Sigmoid colon (tissue), 7 donors: ENCODE measurements around the gene UTS2. TPM values are rescaled to one million over a fixed set of nuclear protein-coding genes. Genes with fewer than 3 reads are reported as not detected.

Experiments used
- DNase-seq: peaks from one replicate; pipeline ENCODE4 v3.0.0-alpha.2; 2019
- H3K27ac ChIP-seq, 4 donors: fragments of 200-600 bp; sonication (generic); one replicate each; pipeline ENCODE4 v1.5.1; 2016 to 2019; ENCODE audit warnings: mild to moderate bottlenecking in 1 of 4
- H3K27me3 ChIP-seq, 3 donors: fragments of 200-600 bp; sonication (generic); one replicate each; pipeline ENCODE4 v1.5.1; 2019; ENCODE audit warnings: mild to moderate bottlenecking in 1 of 3
- H3K36me3 ChIP-seq, 4 donors: fragments of 200-600 bp; sonication (generic); one replicate each; pipeline ENCODE4 v1.5.1; 2016 to 2019
- H3K4me1 ChIP-seq, 4 donors: fragments of 200-600 bp; sonication (generic); one replicate each; pipeline ENCODE4 v1.5.1; 2017 to 2019
- H3K4me3 ChIP-seq, 4 donors: fragments of 200-600 bp; sonication (generic); one replicate each; pipeline ENCODE4 v1.5.1; 2017 to 2019; ENCODE audit warnings: mild to moderate bottlenecking in 2 of 4, moderate library complexity in 1 of 4
- H3K9me3 ChIP-seq, 4 donors: fragments of 200-600 bp in 3 of 4; sonication (generic) in 3 of 4; one replicate each; pipeline versions ENCODE4 v1.5.1 to v1.6.1; 2013 to 2019
- EP300 ChIP-seq, 4 donors: sonication (generic); formaldehyde crosslinking; IDR thresholded peaks; one replicate each; pipeline ENCODE4 v1.6.1; 2017; ENCODE audit warnings: antibody characterized with exemption in 4 of 4
- POLR2A ChIP-seq, 2 donors: fragments of 450-650 bp; IDR thresholded peaks; one replicate each; pipeline ENCODE4 v1.6.1; 2016; ENCODE audit warnings: antibody characterized with exemption in 2 of 2, mild to moderate bottlenecking in 2 of 2, moderate library complexity in 2 of 2
- POLR2AphosphoS5 ChIP-seq, 4 donors: sonication (generic); formaldehyde crosslinking; IDR thresholded peaks; one replicate each; pipeline ENCODE4 v1.6.1; 2017; ENCODE audit warnings: antibody characterized with exemption in 4 of 4
- WGBS, 2 donors: extraction: QIAGEN DNeasy Blood & Tissue Kit; methylation state at CpG; one replicate each; pipeline ENCODE4 v1.1.7; 2013; 5-methylcytosine and 5-hydroxymethylcytosine counted together
- intact Hi-C: fragments of 100-400 bp; cut with DNase I; formaldehyde crosslinking; loops from one replicate; pipeline ENCODE4 v1.15.1; 2023
- polyA plus RNA-seq, 3 donors: library from polyadenylated mRNA; stranded (reverse); fragments of 200-250 nt; gene quantifications; one replicate each; pipeline ENCODE4 v1.2.3, GENCODE V29; 2013
- total RNA-seq, 4 donors: library from RNA; depleted of rRNA; stranded (reverse); fragments of >200 nt; gene quantifications; one replicate each; pipeline ENCODE4 v1.1.0, GENCODE V29; 2016
- TF ChIP-seq, protein P1 (sequence below), 4 experiments: fragments of 450-650 bp in 3 of 4; fragments of 200-600 bp in 1 of 4; IDR thresholded peaks; one replicate each; pipeline ENCODE4 v1.5.1; 2016 to 2019; ENCODE audit warnings: antibody characterized with exemption in 4 of 4, mild to moderate bottlenecking in 3 of 4, moderate library complexity in 2 of 4
- donor health status: healthy with polysubstance abuse.
- donor health status: Bipolar disorder and iron deficiency.
- donor health status: healthy.

The UTS2 gene
- total and polyA plus RNA-seq, 7 donors: 0.20 to 7.2 TPM; not detected in 5

DNA sequence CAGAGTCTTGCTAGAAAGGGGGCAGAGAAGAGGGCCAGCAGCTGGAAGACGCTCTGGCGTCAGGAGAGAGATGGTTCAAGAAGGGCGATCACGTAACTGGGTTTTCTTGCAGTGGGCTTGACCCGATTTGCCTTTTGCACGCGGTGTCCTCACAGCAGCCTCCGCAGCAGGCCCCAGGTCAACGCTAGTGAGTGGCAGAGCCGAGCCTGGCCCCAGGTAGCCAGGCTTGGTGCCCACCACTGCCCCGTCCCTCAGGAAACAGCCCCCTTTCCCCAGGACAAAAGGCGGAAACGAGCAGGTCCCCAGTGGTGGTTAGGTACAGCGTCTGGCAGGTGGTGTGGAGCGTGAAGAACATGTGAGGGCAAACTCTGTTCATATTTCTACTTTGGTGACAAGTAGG, 8.6 kb upstream of the UTS2 start:
- intact Hi-C loops: no loop called here
- no peaks in the 10 kb centered on the region for H3K36me3 ChIP-seq
- no peaks in the 10 kb centered on the region for H3K27me3 ChIP-seq
- H3K4me1 ChIP-seq: no peaks in the 10 kb centered on the region
- 92 to 94% methylated on average over 15 of the region's 15 CpGs for WGBS, 2 donors
- DNase-seq: no peak
- no peak overlapping the region for H3K4me3 ChIP-seq
- no peaks in the 10 kb centered on the region for H3K9me3 ChIP-seq
- H3K27ac ChIP-seq: no peak overlapping the region
- TF ChIP-seq POLR2AphosphoS5 (IDR thresholded peaks at IDR 0.05) (no peak), POLR2A (IDR thresholded peaks at IDR 0.05) (no peak), EP300 (IDR thresholded peaks at IDR 0.05) (no peak)
- TF ChIP-seq, protein P1, sequence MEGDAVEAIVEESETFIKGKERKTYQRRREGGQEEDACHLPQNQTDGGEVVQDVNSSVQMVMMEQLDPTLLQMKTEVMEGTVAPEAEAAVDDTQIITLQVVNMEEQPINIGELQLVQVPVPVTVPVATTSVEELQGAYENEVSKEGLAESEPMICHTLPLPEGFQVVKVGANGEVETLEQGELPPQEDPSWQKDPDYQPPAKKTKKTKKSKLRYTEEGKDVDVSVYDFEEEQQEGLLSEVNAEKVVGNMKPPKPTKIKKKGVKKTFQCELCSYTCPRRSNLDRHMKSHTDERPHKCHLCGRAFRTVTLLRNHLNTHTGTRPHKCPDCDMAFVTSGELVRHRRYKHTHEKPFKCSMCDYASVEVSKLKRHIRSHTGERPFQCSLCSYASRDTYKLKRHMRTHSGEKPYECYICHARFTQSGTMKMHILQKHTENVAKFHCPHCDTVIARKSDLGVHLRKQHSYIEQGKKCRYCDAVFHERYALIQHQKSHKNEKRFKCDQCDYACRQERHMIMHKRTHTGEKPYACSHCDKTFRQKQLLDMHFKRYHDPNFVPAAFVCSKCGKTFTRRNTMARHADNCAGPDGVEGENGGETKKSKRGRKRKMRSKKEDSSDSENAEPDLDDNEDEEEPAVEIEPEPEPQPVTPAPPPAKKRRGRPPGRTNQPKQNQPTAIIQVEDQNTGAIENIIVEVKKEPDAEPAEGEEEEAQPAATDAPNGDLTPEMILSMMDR (IDR thresholded peaks at IDR 0.05): no peak

DNA sequence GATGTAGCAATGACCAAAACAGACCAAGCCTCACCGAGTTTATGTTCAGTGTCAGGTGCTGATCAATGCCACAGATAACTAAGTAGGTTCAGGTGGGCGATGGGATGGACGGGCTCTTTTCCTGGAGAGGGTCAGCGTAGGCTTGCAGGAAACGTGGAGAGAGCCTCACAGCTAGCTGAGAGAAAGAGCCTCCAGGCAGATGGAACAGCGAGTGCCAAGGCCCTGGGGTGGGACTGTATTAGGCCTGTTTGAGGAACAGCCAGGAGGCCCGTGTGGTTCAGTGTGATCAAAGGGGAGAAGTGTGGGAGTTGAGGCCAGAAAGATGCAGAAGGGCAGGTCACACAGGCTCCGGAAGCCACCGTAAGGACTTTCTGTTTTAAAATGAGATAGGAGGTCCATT, 7.3 kb upstream of the UTS2 start:
- intact Hi-C loops: no loop called here
- no peak overlapping the region for H3K4me3 ChIP-seq
- TF ChIP-seq EP300 (IDR thresholded peaks at IDR 0.05) (no peak), POLR2AphosphoS5 (IDR thresholded peaks at IDR 0.05) (no peak), POLR2A (IDR thresholded peaks at IDR 0.05) (no peak)
- TF ChIP-seq, protein P1 (IDR thresholded peaks at IDR 0.05): no peak
- no peaks in the 10 kb centered on the region for H3K36me3 ChIP-seq
- DNase-seq: no peak
- no peaks in the 10 kb centered on the region for H3K4me1 ChIP-seq
- H3K27ac ChIP-seq: no peak overlapping the region
- 82 to 92% methylated on average over 9 of the region's 9 CpGs for WGBS, 2 donors
- no peaks in the 10 kb centered on the region for H3K27me3 ChIP-seq
- no peaks in the 10 kb centered on the region for H3K9me3 ChIP-seq

DNA sequence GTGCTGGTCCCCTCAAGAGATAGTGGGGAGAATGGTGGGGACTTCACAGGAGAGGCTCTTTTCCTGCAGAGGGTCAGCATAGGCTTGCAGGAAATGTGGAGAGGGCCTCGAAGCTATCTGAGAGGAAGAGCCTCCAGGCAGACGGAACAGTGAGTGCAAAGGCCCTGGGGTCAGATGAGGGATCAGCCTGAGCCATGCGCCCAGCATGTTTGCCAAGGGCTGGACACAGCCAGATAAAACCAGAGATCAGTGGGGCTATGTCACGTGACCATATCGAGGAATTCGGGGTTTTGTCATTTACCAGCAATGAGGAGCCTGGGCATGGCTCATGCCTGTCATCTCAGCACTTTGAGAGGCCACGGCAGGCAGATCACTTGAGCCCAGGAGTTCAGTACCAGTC, 6.5 kb upstream of the UTS2 start:
- Histone ChIP-seq H3K4me1 (no peaks in the 10 kb centered on the region), H3K9me3 (no peaks in the 10 kb centered on the region), H3K36me3 (no peaks in the 10 kb centered on the region), H3K4me3 (no peak overlapping the region), H3K27me3 (no peaks in the 10 kb centered on the region), H3K27ac (no peak overlapping the region)
- 88 to 90% methylated on average over 7 of the region's 7 CpGs for WGBS, 2 donors
- DNase-seq: no peak
- intact Hi-C loops: no loop called here
- TF ChIP-seq POLR2AphosphoS5 (IDR thresholded peaks at IDR 0.05): no peak
- TF ChIP-seq POLR2A (IDR thresholded peaks at IDR 0.05): no peak
- TF ChIP-seq, protein P1 (IDR thresholded peaks at IDR 0.05): no peak
- no peak for TF ChIP-seq EP300 (IDR thresholded peaks at IDR 0.05)

DNA sequence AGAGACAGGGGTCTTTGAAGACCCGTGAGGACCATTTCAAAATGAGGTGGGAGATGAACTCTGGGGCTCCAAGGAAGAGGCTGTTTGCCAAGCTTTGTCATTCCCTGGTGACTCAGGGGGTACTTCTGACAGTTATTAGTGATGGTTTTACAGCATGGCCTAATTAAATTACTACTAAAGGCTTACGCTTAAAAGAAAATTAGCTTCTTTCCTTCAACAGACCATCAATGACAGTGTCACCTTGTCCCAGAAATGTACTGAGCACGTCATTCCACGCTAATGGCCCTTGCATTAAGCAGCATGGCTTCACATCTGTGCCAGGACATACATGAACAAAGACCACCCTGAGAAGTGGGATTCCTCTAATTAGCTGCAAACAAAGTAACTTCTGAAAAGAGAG, 5.1 kb upstream of the UTS2 start:
- TF ChIP-seq, protein P1 (IDR thresholded peaks at IDR 0.05): no peak
- TF ChIP-seq EP300 (IDR thresholded peaks at IDR 0.05): no peak
- no peak for TF ChIP-seq POLR2AphosphoS5 (IDR thresholded peaks at IDR 0.05)
- TF ChIP-seq POLR2A (IDR thresholded peaks at IDR 0.05): no peak
- Histone ChIP-seq H3K27me3 (no peaks in the 10 kb centered on the region), H3K36me3 (no peaks in the 10 kb centered on the region), H3K4me3 (no peak overlapping the region), H3K4me1 (no peaks in the 10 kb centered on the region), H3K9me3 (no peaks in the 10 kb centered on the region), H3K27ac (no peak overlapping the region)
- 77 to 82% methylated on average over 4 of the region's 4 CpGs for WGBS, 2 donors
- intact Hi-C loops: no loop called here
- no peak for DNase-seq

DNA sequence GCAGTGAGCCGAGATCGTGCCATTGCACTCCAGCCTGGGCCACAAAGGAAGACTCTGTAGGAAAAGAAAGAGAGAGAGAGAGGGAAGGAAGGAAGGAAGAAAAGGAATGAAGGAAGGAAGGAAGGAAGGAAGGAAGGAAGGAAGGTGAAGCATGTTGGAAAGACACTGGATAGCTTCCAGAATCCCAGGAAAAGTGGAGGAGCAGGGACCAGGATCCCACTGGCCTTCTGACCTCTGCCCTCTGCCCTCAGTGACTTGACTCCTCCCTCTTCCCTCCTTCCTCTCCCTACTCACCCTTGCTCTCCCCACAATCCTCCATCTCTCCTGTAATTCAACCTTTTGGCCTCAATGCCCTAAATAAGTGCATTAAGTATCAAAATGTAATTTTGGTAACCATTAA, 4.1 kb upstream of the UTS2 start:
- intact Hi-C loops: no loop called here
- H3K27me3 ChIP-seq: no peaks in the 10 kb centered on the region
- TF ChIP-seq POLR2AphosphoS5 (IDR thresholded peaks at IDR 0.05) (no peak), POLR2A (IDR thresholded peaks at IDR 0.05) (no peak), EP300 (IDR thresholded peaks at IDR 0.05) (no peak)
- TF ChIP-seq, protein P1 (IDR thresholded peaks at IDR 0.05): no peak
- DNase-seq: no peak
- H3K4me1 ChIP-seq: no peaks in the 10 kb centered on the region
- no peaks in the 10 kb centered on the region for H3K36me3 ChIP-seq
- no peak overlapping the region for H3K27ac ChIP-seq
- H3K9me3 ChIP-seq: no peaks in the 10 kb centered on the region
- WGBS, 2 donors: 66 to 75% methylated on average over 2 of the region's 2 CpGs
- no peak overlapping the region for H3K4me3 ChIP-seq
